Osteocyte (in vitro differentiated cells): ENCODE results near the gene YAP1. TPM values are rescaled to one million over a fixed set of nuclear protein-coding genes. Genes with fewer than 3 reads are reported as not detected.
"Not testable (repeated sequence)": the region's sequence is repeated elsewhere in the genome, so short reads cannot be mapped to it uniquely, and the experiment has no call there.

Experiments used
- DNase-seq: peaks from one replicate; pipeline ENCODE4 v3.0.0; 2021; ENCODE audit warnings: mixed read lengths; ENCODE audit not compliant: unreplicated experiment; ENCODE audit errors: extremely low spot score
- H3K27ac Mint-ChIP-seq: one replicate; pipeline ENCODE4 v1.8.0; 2021; ENCODE audit warnings: mild to moderate bottlenecking, mixed read lengths; ENCODE audit not compliant: unreplicated experiment
- H3K27me3 Mint-ChIP-seq: one replicate; pipeline ENCODE4 v1.8.0; 2021; ENCODE audit warnings: mixed read lengths; ENCODE audit not compliant: unreplicated experiment
- H3K36me3 Mint-ChIP-seq: one replicate; pipeline ENCODE4 v1.8.0; 2021; ENCODE audit warnings: mixed read lengths; ENCODE audit not compliant: unreplicated experiment
- H3K4me1 Mint-ChIP-seq: one replicate; pipeline ENCODE4 v1.8.0; 2021; ENCODE audit warnings: mixed read lengths; ENCODE audit not compliant: unreplicated experiment
- H3K4me3 Mint-ChIP-seq: one replicate; pipeline ENCODE4 v1.8.0; 2021; ENCODE audit warnings: mild to moderate bottlenecking, moderate library complexity, mixed read lengths; ENCODE audit not compliant: unreplicated experiment
- H3K9me3 Mint-ChIP-seq: one replicate; pipeline ENCODE4 v1.8.0; 2021; ENCODE audit warnings: mixed read lengths; ENCODE audit not compliant: unreplicated experiment
- total RNA-seq: library from RNA; stranded (reverse); gene quantifications from 2 replicates; pipeline ENCODE4 v1.2.1, GENCODE V29; 2021
- TF ChIP-seq, protein P1 (sequence below): fragments of 200-600 bp; sonication (generic); IDR thresholded peaks from 2 replicates; pipeline ENCODE4 v1.5.0; 2021; ENCODE audit warnings: antibody characterized with exemption, mild to moderate bottlenecking, moderate library complexity

Gene YAP1
- total RNA-seq, 1 donor from 2014 or later, result 128 TPM

DNA sequence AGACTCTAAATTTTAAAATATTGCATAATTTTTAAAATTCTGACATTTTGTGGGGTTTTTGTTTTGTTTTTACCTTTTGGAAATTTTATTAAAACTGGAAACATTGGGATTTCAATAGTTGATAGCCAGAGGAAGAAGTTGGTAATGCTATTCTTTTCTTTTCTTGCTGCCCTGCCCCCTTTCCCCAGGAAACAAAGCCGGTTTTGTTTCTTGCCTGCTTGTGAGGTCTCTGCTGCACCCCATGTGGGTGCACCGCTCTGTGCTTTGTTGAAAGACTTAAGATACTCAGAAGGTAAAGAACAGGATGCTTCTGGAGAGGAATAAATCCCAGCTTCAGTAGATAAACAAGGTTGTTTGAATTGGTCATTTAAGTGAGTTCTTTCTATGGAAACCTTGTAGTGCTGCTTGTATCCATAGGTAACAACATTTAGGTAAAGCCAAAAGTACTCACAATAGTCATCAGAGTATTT, 87.5 kb downstream of the YAP1 start:
- H3K9me3 Mint-ChIP-seq, result peaks cover 4% of the 10 kb centered on the region
- peaks cover 20% of the 10 kb centered on the region for H3K4me1 Mint-ChIP-seq
- H3K4me3 Mint-ChIP-seq, result no peak overlapping the region
- no peak for DNase-seq
- peaks cover 15% of the 10 kb centered on the region for H3K36me3 Mint-ChIP-seq
- H3K27ac Mint-ChIP-seq, result peak overlapping the region; percentile 57
- no peaks in the 10 kb centered on the region for H3K27me3 Mint-ChIP-seq
- TF ChIP-seq, protein P1, sequence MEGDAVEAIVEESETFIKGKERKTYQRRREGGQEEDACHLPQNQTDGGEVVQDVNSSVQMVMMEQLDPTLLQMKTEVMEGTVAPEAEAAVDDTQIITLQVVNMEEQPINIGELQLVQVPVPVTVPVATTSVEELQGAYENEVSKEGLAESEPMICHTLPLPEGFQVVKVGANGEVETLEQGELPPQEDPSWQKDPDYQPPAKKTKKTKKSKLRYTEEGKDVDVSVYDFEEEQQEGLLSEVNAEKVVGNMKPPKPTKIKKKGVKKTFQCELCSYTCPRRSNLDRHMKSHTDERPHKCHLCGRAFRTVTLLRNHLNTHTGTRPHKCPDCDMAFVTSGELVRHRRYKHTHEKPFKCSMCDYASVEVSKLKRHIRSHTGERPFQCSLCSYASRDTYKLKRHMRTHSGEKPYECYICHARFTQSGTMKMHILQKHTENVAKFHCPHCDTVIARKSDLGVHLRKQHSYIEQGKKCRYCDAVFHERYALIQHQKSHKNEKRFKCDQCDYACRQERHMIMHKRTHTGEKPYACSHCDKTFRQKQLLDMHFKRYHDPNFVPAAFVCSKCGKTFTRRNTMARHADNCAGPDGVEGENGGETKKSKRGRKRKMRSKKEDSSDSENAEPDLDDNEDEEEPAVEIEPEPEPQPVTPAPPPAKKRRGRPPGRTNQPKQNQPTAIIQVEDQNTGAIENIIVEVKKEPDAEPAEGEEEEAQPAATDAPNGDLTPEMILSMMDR, result no peak

DNA sequence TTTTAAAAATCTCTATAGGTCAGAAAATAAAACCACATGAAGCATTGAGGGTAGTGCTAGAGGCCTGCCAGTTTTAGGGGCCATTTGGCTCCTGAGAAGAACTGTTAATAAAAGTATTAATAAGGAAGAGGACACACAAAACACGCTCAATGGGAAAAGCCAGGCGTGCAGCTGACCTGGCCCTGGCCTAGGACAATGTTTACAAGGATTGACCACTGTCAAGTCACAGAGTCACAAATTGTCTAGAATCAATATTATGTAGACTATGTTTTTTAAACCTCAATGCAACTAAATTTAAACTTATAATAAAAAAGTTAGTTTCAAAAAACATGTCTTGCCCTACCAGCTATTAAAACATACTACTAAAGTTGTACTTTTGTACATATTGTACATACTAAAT, 89.4 kb downstream of the YAP1 start:
- Mint-ChIP-seq H3K36me3 (peaks cover 16% of the 10 kb centered on the region), H3K4me1 (peaks cover 20% of the 10 kb centered on the region), H3K9me3 (peaks cover 4% of the 10 kb centered on the region), H3K4me3 (no peak overlapping the region), H3K27me3 (no peaks in the 10 kb centered on the region), H3K27ac (no peak overlapping the region)
- TF ChIP-seq, protein P1, result no peak
- DNase-seq, result no peak

DNA sequence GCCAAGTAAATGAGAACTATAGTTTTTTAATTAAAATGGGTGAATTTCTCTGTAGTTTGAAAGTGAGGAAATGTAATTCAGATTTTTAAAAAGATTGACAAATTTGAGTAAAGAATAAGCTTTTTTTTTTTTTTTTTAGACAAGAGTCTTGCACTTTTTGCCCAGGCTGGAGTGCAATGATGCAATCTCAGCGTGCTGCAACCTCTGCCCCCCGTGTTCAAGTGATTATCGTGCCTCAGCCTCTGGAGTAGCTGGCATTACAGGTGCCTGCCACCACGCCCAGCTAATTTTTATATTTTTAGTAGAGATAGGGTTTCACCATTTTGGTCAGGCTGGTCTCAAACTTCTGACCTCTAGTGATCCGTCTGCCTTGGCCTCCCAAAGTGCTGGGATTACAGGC, 90.1 kb downstream of the YAP1 start:
- H3K4me3 Mint-ChIP-seq, H3K27ac Mint-ChIP-seq, DNase-seq, H3K9me3 Mint-ChIP-seq, H3K27me3 Mint-ChIP-seq, H3K36me3 Mint-ChIP-seq: not testable (repeated sequence)
- peaks cover 20% of the 10 kb centered on the region for H3K4me1 Mint-ChIP-seq

DNA sequence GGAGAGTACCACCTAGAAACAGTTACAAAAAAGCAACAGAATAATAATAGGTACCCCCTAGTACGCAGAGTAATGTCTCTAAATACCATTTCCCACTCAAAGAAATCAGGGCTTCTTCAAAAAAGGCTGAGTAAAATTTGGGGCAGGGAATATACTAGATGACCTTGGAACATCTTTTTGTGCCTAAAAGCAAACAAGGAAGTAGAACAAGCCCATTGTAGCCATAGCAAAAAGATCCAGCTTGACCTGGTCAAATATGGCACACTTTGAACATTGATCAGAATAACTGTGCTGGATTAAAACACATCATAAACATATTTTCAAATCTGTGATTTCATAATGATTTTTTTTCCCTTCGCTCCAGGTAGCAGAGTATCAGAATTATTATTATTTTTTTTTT, 91.5 kb downstream of the YAP1 start:
- Mint-ChIP-seq H3K9me3 (no peaks in the 10 kb centered on the region), H3K36me3 (peaks cover 15% of the 10 kb centered on the region), H3K4me1 (peaks cover 14% of the 10 kb centered on the region), H3K27ac (no peak overlapping the region), H3K4me3 (no peak overlapping the region), H3K27me3 (no peaks in the 10 kb centered on the region)
- DNase-seq, result no peak
- TF ChIP-seq, protein P1, result no peak

DNA sequence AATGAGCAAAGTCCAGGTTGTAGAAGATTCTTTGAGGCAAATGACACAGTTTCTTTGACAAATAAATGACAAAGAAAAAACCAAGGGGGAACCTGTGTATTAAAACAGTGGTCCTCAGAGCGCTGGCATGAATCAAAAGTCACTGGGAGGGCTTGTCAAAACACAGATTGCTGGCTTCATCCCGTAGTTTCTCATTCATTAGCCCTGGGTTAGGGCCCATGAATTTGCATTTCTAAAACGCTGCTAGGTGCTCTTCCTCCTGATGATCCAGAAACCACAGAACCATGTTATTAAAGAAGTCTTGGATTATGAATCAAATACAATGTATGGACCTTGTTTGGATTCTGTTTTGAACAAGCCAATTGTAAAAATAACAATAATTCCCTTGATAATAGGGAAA, 92.7 kb downstream of the YAP1 start:
- H3K36me3 Mint-ChIP-seq, result peaks cover 24% of the 10 kb centered on the region
- no peak for DNase-seq
- TF ChIP-seq, protein P1, result no peak
- H3K4me3 Mint-ChIP-seq, result no peak overlapping the region
- peaks cover 4% of the 10 kb centered on the region for H3K4me1 Mint-ChIP-seq
- H3K27me3 Mint-ChIP-seq, result no peaks in the 10 kb centered on the region
- no peaks in the 10 kb centered on the region for H3K9me3 Mint-ChIP-seq
- H3K27ac Mint-ChIP-seq, result no peak overlapping the region

DNA sequence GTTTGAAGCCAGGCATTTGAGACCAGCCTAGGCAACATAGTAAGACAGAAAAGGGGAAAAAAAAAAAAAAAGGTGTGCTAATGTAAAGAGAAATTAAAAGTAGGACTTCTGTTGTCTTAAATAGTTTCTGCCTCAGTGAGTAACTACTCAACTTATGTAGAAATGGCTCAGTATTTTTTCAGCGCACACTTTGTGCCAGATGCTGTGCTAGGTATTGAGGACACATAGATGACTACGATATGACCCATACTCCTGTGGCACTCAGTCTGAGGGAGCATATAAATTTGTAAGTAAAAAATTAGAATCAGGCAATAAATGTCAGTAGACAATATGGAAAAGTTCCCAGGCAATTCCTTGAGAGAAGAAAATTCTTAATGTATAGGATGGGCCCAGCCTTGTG, 93.9 kb downstream of the YAP1 start:
- H3K27me3 Mint-ChIP-seq, result no peaks in the 10 kb centered on the region
- no peak for DNase-seq
- TF ChIP-seq, protein P1, result no peak
- no peak overlapping the region for H3K27ac Mint-ChIP-seq
- H3K4me1 Mint-ChIP-seq, result peaks cover 4% of the 10 kb centered on the region
- no peak overlapping the region for H3K4me3 Mint-ChIP-seq
- H3K9me3 Mint-ChIP-seq, result no peaks in the 10 kb centered on the region
- peaks cover 31% of the 10 kb centered on the region for H3K36me3 Mint-ChIP-seq
